Keratinocyte (primary cell): ENCODE results near the gene KIF1B. TPM values are rescaled to one million over a fixed set of nuclear protein-coding genes. Genes with fewer than 3 reads are reported as not detected.

ENCODE experiments used
- DNase-seq: peaks from one replicate; pipeline ENCODE4 v3.0.0-alpha.2; 2011; ENCODE audit warnings: low read depth, missing footprints, low spot score
- FAIRE-seq: peaks from 2 replicates; lab custom pipeline; 2011; peaks lifted over from hg19 to GRCh38; lab: Jason Lieb, UNC
- H2AFZ ChIP-seq: 2 replicates; pipeline ENCODE4 v1.6.0; 2012; ENCODE audit warnings: low read length, control low read depth, inconsistent platforms; ENCODE audit not compliant: control insufficient read depth
- H3K27ac ChIP-seq: 2 replicates; pipeline ENCODE4 v1.5.1; 2011; ENCODE audit warnings: low read length; ENCODE audit not compliant: control insufficient read depth, insufficient read depth
- H3K27me3 ChIP-seq: 3 replicates; pipeline ENCODE4 v1.6.0; 2011; ENCODE audit warnings: low read length; ENCODE audit not compliant: control insufficient read depth, insufficient read depth; ENCODE audit errors: extremely low read depth
- H3K36me3 ChIP-seq, 2 experiments: 2 replicates in 1 of 2; 3 replicates in 1 of 2; pipeline ENCODE4 v1.5.1; 2011; ENCODE audit warnings: low read length in 2 of 2, mild to moderate bottlenecking in 1 of 2; ENCODE audit not compliant: control insufficient read depth in 2 of 2, insufficient read depth in 2 of 2; ENCODE audit errors: extremely low read depth in 1 of 2
- H3K4me1 ChIP-seq: 3 replicates; pipeline ENCODE4 v1.5.1; 2011; ENCODE audit warnings: low read length; ENCODE audit not compliant: control insufficient read depth, insufficient read depth; ENCODE audit errors: extremely low read depth
- H3K4me2 ChIP-seq: 3 replicates; pipeline ENCODE4 v1.6.0; 2011; ENCODE audit warnings: low read depth, low read length; ENCODE audit not compliant: control insufficient read depth, insufficient read depth; ENCODE audit errors: extremely low read depth
- H3K4me3 ChIP-seq, 3 experiments: fragments of 200-600 bp in 1 of 3; sonication (generic) in 1 of 3; 2 replicates in 2 of 3; 3 replicates in 1 of 3; pipeline ENCODE4 v1.5.1; 2011 to 2016; ENCODE audit warnings: low read length in 3 of 3, mild to moderate bottlenecking in 3 of 3, control low read depth in 2 of 3, inconsistent platforms in 1 of 3, low read depth in 1 of 3, mixed read lengths in 1 of 3, mixed run types in 1 of 3, moderate library complexity in 1 of 3; ENCODE audit not compliant: control insufficient read depth in 2 of 3, insufficient read depth in 2 of 3; ENCODE audit errors: extremely low read depth in 1 of 3
- H3K79me2 ChIP-seq: 2 replicates; pipeline ENCODE4 v1.6.0; 2012; ENCODE audit warnings: low read length; ENCODE audit not compliant: control insufficient read depth, insufficient read depth
- H3K9ac ChIP-seq: 3 replicates; pipeline ENCODE4 v1.6.0; 2011; ENCODE audit warnings: low read length; ENCODE audit not compliant: control insufficient read depth, insufficient read depth; ENCODE audit errors: extremely low read depth
- H3K9me1 ChIP-seq: 3 replicates; pipeline ENCODE4 v1.6.0; 2011; ENCODE audit warnings: low read length; ENCODE audit not compliant: control insufficient read depth, insufficient read depth; ENCODE audit errors: extremely low read depth
- H3K9me3 ChIP-seq: 2 replicates; pipeline ENCODE4 v1.5.1; 2012; ENCODE audit warnings: low read depth, low read length; ENCODE audit not compliant: control insufficient read depth
- H4K20me1 ChIP-seq: 3 replicates; pipeline ENCODE4 v1.6.0; 2011; ENCODE audit warnings: low read length; ENCODE audit not compliant: control insufficient read depth, insufficient read depth; ENCODE audit errors: extremely low read depth
- EZH2 ChIP-seq: IDR thresholded peaks from one replicate; pipeline ENCODE4 v1.6.1; 2012; ENCODE audit warnings: inconsistent platforms, mild to moderate bottlenecking, low read length, moderate library complexity
- dilution Hi-C: fragments of 300-500 bp; cut with MboI; formaldehyde crosslinking; loops from one replicate; pipeline ENCODE4 v1.7.0; 2020; ENCODE audit warnings: low sequenced_read_pairs; ENCODE audit not compliant: extremely low pct_ligation_motif_present
- polyA plus RNA-seq, 5 experiments: library from polyadenylated mRNA; depleted of rRNA in 3 of 5; stranded (reverse) in 3 of 5; stranded (forward) in 1 of 5; unstranded in 1 of 5; fragments of >200 nt; gene quantifications; 1 replicate in 1 of 5; 2 replicates in 3 of 5; 3 replicates in 1 of 5; pipeline versions ENCODE4 v1.2.1 to v1.2.3, GENCODE V29; 2011 to 2012; ENCODE audit warnings: missing spikeins in 2 of 5, low read depth in 1 of 5, low replicate concordance in 1 of 5
- TF ChIP-seq, protein P1 (sequence below), 3 experiments: IDR thresholded peaks in 1 of 3; conservative IDR thresholded peaks in 1 of 3; optimal IDR thresholded peaks in 1 of 3; 2 replicates in 2 of 3; 3 replicates in 1 of 3; pipeline versions ENCODE3 to v1.5.1; 2011; ENCODE audit warnings: low read length in 3 of 3, mild to moderate bottlenecking in 3 of 3, moderate library complexity in 2 of 3, control low read depth in 1 of 3, inconsistent platforms in 1 of 3; ENCODE audit not compliant: insufficient read depth in 2 of 3; ENCODE audit errors: extremely low read depth in 1 of 3

KIF1B gene
- polyA plus RNA-seq, 1 donor (not counting 4 experiments of a cell fraction or from before 2014, with no cell fraction given), result 15.1 TPM

DNA sequence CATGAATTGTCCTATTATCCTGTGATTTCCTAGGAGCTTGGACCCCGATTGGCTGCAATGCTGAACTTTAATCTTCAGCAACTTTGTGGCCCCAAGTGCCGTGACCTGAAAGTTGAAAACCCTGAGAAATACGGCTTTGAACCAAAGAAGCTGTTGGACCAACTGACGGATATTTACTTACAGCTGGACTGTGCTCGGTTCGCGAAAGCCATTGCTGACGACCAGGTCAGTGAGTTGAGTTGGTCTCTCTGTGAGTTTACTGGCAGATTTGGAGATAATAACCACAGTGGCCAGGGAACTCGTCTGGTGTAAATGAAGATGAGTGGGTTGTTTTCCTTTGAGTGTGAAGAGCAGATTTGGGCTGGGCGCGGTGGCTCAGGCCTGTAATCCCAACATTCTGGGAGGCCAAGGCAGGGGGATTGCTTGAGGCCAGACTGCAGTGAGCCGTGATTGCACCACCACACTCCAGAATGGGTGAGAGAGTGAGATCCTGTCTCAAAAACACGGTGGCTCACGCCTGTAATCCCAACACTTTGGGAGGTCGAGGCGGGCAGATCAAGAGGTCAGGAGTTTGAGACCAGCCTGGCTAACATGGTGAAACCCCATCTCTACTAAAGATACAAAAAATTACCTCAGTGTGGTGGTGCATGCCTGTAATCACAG is 39.1 kb upstream of the KIF1B start:
- TF ChIP-seq, protein P1, sequence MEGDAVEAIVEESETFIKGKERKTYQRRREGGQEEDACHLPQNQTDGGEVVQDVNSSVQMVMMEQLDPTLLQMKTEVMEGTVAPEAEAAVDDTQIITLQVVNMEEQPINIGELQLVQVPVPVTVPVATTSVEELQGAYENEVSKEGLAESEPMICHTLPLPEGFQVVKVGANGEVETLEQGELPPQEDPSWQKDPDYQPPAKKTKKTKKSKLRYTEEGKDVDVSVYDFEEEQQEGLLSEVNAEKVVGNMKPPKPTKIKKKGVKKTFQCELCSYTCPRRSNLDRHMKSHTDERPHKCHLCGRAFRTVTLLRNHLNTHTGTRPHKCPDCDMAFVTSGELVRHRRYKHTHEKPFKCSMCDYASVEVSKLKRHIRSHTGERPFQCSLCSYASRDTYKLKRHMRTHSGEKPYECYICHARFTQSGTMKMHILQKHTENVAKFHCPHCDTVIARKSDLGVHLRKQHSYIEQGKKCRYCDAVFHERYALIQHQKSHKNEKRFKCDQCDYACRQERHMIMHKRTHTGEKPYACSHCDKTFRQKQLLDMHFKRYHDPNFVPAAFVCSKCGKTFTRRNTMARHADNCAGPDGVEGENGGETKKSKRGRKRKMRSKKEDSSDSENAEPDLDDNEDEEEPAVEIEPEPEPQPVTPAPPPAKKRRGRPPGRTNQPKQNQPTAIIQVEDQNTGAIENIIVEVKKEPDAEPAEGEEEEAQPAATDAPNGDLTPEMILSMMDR (optimal IDR thresholded peaks at IDR 0.05 in 1 of 3, IDR thresholded peaks at IDR 0.05 in 1 of 3, conservative IDR thresholded peaks at IDR 0.05 in 1 of 3; ENCODE audit: extremely low read depth in 1 of 3, insufficient read depth in 2 of 3, low read length in 3 of 3), result no peak
- TF ChIP-seq EZH2, result no peak
- no peaks in the 10 kb centered on the region for H3K9me3 ChIP-seq
- H3K27ac ChIP-seq, result no peak overlapping the region
- no peaks in the 10 kb centered on the region for H3K9me1 ChIP-seq
- no peaks in the 10 kb centered on the region for H3K79me2 ChIP-seq
- no peak overlapping the region for H3K4me3 ChIP-seq
- H2AFZ ChIP-seq, result no peak overlapping the region
- H3K9ac ChIP-seq, result no peak overlapping the region
- H4K20me1 ChIP-seq, result no peaks in the 10 kb centered on the region
- no peak for FAIRE-seq
- no peaks in the 10 kb centered on the region for H3K4me1 ChIP-seq
- H3K36me3 ChIP-seq, result peaks cover 8 to 25% of the 10 kb centered on the region in 2 experiments
- dilution Hi-C loops, result no loop called here
- no peak for DNase-seq
- no peaks in the 10 kb centered on the region for H3K27me3 ChIP-seq
- no peak overlapping the region for H3K4me2 ChIP-seq

DNA sequence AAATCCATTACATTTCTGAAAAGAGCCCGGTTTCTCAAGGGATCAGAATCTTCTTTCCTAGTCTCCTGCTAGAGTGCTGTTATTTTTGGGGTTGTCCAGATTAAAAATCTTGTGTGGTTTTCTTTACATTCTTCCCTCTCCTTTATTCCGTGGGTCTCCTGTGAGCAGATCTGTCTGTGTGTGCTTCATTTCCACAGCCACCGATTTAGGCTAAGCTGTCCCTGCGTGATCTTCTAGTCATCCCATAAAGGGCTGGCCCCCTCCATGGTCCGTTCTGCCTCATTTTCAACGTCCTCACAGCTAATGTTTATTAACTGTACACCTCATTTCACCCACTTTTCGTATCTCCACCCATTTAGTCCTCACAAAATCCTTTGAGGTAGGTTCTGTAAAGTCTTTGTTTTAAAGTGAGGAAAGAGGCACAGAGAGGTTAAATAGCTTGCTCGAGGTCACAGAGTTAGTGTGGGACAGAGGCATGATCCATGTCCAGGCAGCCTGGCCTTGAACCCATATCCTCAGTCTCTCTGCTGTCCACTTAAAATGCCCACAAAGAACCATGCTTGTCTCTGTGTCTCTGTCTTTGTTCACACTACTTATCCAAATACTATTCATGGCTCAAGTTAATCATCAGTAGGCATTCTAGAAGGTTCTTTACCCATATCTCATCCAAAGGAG is 38.2 kb upstream of the KIF1B start:
- no peaks in the 10 kb centered on the region for H3K4me1 ChIP-seq
- H3K27ac ChIP-seq, result no peak overlapping the region
- no peak overlapping the region for H3K4me2 ChIP-seq
- H3K9me3 ChIP-seq, result no peaks in the 10 kb centered on the region
- H4K20me1 ChIP-seq, result no peaks in the 10 kb centered on the region
- TF ChIP-seq, protein P1 (optimal IDR thresholded peaks at IDR 0.05 in 1 of 3, IDR thresholded peaks at IDR 0.05 in 1 of 3, conservative IDR thresholded peaks at IDR 0.05 in 1 of 3; ENCODE audit: extremely low read depth in 1 of 3, insufficient read depth in 2 of 3, low read length in 3 of 3), result no peak
- TF ChIP-seq EZH2, result no peak
- dilution Hi-C loops, result no loop called here
- H3K9me1 ChIP-seq, result no peaks in the 10 kb centered on the region
- H3K27me3 ChIP-seq, result no peaks in the 10 kb centered on the region
- H3K79me2 ChIP-seq, result no peaks in the 10 kb centered on the region
- no peak overlapping the region for H3K4me3 ChIP-seq
- H3K9ac ChIP-seq, result no peak overlapping the region
- no peak overlapping the region for H2AFZ ChIP-seq
- DNase-seq, result no peak
- FAIRE-seq, result no peak
- peaks cover 6 to 25% of the 10 kb centered on the region in 2 experiments for H3K36me3 ChIP-seq
